Kidney epithelial cell (primary cell): ENCODE results near the gene SYNDIG1. TPM values are rescaled to one million over a fixed set of nuclear protein-coding genes. Genes with fewer than 3 reads are reported as not detected.

Source experiments
- DNase-seq: peaks from one replicate; pipeline ENCODE4 v3.0.0-alpha.2; 2010; ENCODE audit warnings: low read depth
- H3K27me3 ChIP-seq: 2 replicates; pipeline ENCODE4 v1.6.0; 2011; ENCODE audit warnings: low read length; ENCODE audit not compliant: control insufficient read depth, insufficient read depth
- H3K36me3 ChIP-seq: 2 replicates; pipeline ENCODE4 v1.5.1; 2011; ENCODE audit warnings: low read length; ENCODE audit not compliant: control insufficient read depth, insufficient read depth
- H3K4me3 ChIP-seq: 2 replicates; pipeline ENCODE4 v1.5.1; 2011; ENCODE audit warnings: low read depth, mild to moderate bottlenecking, control low read depth, low read length
- total RNA-seq: library from RNA; depleted of rRNA; stranded (reverse); fragments of >200 nt; gene quantifications from 2 replicates; pipeline ENCODE4 v1.2.3, GENCODE V29; 2015
- TF ChIP-seq, protein P1 (sequence below): IDR thresholded peaks from 2 replicates; pipeline ENCODE4 v1.5.1; 2011; ENCODE audit warnings: mild to moderate bottlenecking, moderate library complexity, low read length, control low read depth, inconsistent platforms; ENCODE audit not compliant: insufficient read depth, poor library complexity, severe bottlenecking

SYNDIG1 gene
- total RNA-seq, 1 donor from 2014 or later = 0.67 TPM

- Histone ChIP-seq H3K36me3 (no peaks in the 10 kb centered on the region), H3K4me3 (no peak overlapping the region), H3K27me3 (peaks cover 5% of the 10 kb centered on the region)
- TF ChIP-seq, protein P1, sequence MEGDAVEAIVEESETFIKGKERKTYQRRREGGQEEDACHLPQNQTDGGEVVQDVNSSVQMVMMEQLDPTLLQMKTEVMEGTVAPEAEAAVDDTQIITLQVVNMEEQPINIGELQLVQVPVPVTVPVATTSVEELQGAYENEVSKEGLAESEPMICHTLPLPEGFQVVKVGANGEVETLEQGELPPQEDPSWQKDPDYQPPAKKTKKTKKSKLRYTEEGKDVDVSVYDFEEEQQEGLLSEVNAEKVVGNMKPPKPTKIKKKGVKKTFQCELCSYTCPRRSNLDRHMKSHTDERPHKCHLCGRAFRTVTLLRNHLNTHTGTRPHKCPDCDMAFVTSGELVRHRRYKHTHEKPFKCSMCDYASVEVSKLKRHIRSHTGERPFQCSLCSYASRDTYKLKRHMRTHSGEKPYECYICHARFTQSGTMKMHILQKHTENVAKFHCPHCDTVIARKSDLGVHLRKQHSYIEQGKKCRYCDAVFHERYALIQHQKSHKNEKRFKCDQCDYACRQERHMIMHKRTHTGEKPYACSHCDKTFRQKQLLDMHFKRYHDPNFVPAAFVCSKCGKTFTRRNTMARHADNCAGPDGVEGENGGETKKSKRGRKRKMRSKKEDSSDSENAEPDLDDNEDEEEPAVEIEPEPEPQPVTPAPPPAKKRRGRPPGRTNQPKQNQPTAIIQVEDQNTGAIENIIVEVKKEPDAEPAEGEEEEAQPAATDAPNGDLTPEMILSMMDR = no peak
- DNase-seq = no peak
Measured at GRCh38 chr20:24698189-24698588, 228.8 kb downstream of the SYNDIG1 start.

DNA sequence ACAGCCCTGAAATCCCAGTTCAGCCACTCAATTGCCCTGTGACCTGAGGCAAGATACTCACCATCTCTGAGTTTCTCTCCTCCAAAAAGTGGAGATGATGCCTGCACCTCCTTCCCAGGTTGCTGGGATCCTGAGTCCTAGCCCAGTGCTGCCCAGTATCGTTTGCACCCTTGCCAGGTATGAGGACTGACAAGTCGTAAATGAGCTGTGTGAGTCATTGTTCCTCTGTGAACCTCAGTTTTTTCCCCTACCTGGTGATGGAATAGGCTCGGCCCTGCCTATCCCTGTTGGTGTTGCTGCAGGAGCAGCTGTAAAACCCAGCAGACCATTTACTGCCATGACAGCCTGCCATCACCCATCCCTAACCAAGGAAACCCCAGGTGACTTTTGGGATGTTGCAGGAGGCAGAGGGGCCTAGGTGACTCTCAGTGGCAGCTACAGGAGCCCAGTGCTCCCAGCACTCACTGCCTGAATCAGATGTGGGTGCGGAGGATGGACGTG lies 229.3 kb downstream of the SYNDIG1 start:
- Histone ChIP-seq H3K27me3 (peaks cover 5% of the 10 kb centered on the region), H3K4me3 (no peak overlapping the region)

DNA sequence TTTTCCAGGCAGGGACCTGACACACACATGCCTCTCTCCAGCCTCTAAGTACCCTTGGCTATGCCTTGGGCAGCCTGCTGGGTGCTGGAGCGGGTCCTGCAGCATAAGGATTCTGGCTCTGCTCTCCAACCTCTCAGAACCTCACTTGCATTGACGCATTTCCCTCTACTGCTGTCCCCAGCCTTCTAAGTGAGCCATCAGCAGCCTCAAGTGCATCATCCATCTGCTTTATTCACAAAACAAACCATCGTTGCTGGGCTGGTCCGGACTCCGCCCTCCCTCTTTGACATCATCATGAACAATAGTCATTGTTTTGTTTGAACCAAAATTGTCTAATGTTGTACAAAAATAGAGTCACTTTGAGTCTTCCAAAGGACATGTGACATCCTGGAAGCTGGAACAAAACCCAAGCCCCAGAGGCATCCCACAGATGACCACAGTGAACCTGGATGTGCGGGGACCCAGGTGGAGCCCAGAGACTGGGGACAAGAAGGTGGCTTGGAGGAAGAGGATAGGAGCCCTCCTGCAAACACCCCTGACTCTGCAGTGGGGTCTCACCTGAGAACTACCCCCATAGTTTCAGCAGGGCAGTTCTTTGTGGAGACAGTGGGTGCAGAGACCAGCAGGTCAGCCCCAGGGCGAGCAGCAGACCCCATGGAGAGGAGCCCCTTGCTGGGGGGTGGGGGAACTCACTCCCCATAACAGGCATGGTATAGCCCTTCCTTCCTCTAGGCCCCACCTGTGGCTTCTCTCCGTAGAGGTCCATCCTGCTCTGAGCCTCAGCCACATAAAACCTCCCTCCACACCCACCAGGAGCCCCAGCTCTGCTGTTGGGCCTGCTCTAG lies 230.1 kb downstream of the SYNDIG1 start:
- no peak for DNase-seq

More for the DNA sequence above, 229.3 kb downstream of the SYNDIG1 start:
- no peak for DNase-seq
- TF ChIP-seq, protein P1 = no peak
- H3K36me3 ChIP-seq = no peaks in the 10 kb centered on the region

GRCh38 chr20:24700166-24700860 lies 230.9 kb downstream of the SYNDIG1 start:
- DNase-seq = no peak
- H3K27me3 ChIP-seq = peaks cover 3% of the 10 kb centered on the region
- H3K4me3 ChIP-seq = no peak overlapping the region
- H3K36me3 ChIP-seq = no peaks in the 10 kb centered on the region
- TF ChIP-seq, protein P1 = no peak

More for the DNA sequence above, 230.1 kb downstream of the SYNDIG1 start:
- peaks cover 5% of the 10 kb centered on the region for H3K27me3 ChIP-seq
- TF ChIP-seq, protein P1 = no peak
- no peak overlapping the region for H3K4me3 ChIP-seq
- H3K36me3 ChIP-seq = no peaks in the 10 kb centered on the region

GRCh38 chr20:24701027-24701426 lies 231.6 kb downstream of the SYNDIG1 start:
- no peaks in the 10 kb centered on the region for H3K36me3 ChIP-seq
- TF ChIP-seq, protein P1 = no peak
- H3K27me3 ChIP-seq = peaks cover 2% of the 10 kb centered on the region
- no peak for DNase-seq
- H3K4me3 ChIP-seq = no peak overlapping the region
